H1 (cell line): ENCODE data around the gene METTL9. TPM values are rescaled to one million over a fixed set of nuclear protein-coding genes. Genes with fewer than 3 reads are reported as not detected.

ENCODE experiments used
- HDAC6 ChIP-seq: IDR thresholded peaks from one replicate; pipeline ENCODE4 v1.7.1; 2012; ENCODE audit warnings: low read depth, mild to moderate bottlenecking, inconsistent platforms, low read length, moderate library complexity
- polyA plus RNA-seq, 7 experiments: library from polyadenylated mRNA; depleted of rRNA in 3 of 7; stranded (reverse) in 5 of 7; unstranded in 2 of 7; fragments of >200 nt in 5 of 7; fragments of 200-250 nt in 2 of 7; gene quantifications; 1 replicate in 5 of 7; 2 replicates in 1 of 7; 4 replicates in 1 of 7; pipeline versions ENCODE4 v1.2.1 to v1.2.3, GENCODE V29; 2011 to 2013; ENCODE audit warnings: missing spikeins in 2 of 7, mixed read lengths in 2 of 7
- total RNA-seq: library from RNA; stranded (reverse); fragmentation: NEBNext Ultra II Directional; extraction: Animal tissue kit (Norgen Biotek cat#: 25700); gene quantifications from 2 replicates; pipeline ENCODE4 v1.2.1, GENCODE V29; 2021
- TF ChIP-seq, protein P1 (sequence below): IDR thresholded peaks from 2 replicates; pipeline ENCODE4 v1.6.1; 2012; ENCODE audit warnings: inconsistent platforms

The METTL9 gene
- total and polyA plus RNA-seq, 2 of the 8 experiments (the other 6 are each of a cell fraction or from before 2014, with no cell fraction given), result 45.4 to 112 TPM

DNA sequence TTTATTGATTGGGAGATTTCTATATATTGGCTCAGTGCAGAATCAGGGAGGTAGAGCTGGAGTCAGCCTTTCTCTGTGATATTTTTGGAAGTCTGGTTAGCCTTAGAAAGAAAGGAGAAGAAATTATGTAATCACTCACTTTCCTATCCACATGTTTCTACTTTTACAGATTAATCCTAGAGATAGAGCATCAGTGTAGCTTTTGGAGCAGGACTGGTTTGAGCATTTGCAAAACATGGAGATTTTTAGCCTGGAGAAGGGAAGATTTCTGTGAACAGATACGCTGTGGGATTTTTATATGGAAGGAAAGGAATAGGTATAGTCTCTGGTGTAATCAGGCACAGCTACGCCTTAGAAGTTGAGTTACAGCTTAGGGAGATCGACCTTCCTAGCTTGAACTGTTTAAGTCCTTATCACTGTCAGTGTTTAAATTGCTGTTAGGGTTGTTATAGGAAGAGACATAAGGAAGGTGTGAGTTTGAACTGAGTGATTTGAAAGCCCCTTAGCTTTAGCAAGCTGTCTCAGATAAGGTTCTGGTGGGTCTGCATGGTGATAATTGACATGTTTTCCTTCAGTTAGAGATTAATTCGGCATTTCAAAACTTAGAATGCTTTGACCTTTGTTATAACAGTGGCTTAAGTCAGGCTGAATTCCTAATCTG, 20.5 kb downstream of the METTL9 start (continued):
- TF ChIP-seq, protein P1, sequence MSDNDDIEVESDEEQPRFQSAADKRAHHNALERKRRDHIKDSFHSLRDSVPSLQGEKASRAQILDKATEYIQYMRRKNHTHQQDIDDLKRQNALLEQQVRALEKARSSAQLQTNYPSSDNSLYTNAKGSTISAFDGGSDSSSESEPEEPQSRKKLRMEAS, result no peak
- TF ChIP-seq HDAC6, result no peak
